ENCODE measurements around the gene PAFAH2.
"Not testable (repeated sequence)": the region's sequence is repeated elsewhere in the genome, so short reads cannot be mapped to it uniquely, and the experiment has no call there.

The PAFAH2 gene

DNA sequence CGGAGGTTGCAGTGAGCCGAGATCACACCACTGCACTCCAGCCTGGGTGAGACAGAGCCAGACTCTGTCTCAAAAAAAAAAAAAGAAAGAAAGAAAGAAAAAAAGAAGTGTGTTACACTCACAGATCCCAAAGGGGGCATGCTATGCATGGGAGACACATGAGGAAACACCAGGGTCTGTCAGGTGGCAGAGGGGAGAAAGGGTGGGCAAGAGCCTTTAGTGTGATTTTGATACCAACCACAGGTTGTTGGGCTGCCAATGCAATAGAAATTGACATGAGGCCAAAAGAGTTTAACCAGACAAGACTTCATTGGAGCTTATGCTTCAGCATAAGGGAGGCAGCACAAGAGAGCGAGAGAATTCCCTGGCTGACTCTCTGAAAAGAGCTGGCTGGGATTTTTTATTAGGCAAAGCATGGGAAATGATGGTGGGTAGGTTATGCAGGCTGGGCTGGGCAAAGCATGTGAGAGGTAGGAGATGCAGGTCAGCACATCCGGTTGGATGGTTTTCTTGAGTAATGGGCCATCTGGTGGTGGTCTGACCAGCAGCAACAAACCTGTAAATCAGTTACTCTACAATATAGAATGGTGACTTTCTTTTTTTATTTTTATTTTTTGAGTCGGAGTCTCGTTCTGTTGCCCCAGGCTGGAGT lies 12.1 kb upstream of the PAFAH2 start:
- no peak for FAIRE-seq

- FAIRE-seq, result no peak
Observed at GRCh38 chr1:26006710-26007109, 8.8 kb upstream of the PAFAH2 start.

GRCh38 chr1:26005434-26006105 lies 7.7 kb upstream of the PAFAH2 start:
- no peak for FAIRE-seq

- FAIRE-seq, result no peak
Observed at GRCh38 chr1:26003756-26004155, 5.9 kb upstream of the PAFAH2 start.

DNA sequence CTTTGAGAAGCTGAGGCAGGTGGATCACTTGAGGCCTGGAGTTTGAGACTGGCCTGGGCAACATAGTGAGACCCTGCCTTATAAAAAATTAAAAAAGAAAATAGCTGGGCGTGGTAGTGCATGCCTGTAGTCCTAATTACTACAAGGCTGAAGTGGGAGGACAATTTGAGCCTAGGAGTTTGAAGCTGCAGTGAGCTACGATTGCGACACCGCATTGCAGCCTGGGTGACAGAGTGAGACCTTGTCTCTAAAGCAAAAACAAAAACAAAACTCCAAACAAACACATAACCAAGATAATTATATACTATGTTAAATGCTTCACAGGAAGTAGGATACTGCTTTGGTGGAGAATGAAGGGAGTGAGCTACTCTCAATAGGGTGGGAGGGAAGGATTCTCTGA lies 5.4 kb upstream of the PAFAH2 start:
- no peak for FAIRE-seq

DNA sequence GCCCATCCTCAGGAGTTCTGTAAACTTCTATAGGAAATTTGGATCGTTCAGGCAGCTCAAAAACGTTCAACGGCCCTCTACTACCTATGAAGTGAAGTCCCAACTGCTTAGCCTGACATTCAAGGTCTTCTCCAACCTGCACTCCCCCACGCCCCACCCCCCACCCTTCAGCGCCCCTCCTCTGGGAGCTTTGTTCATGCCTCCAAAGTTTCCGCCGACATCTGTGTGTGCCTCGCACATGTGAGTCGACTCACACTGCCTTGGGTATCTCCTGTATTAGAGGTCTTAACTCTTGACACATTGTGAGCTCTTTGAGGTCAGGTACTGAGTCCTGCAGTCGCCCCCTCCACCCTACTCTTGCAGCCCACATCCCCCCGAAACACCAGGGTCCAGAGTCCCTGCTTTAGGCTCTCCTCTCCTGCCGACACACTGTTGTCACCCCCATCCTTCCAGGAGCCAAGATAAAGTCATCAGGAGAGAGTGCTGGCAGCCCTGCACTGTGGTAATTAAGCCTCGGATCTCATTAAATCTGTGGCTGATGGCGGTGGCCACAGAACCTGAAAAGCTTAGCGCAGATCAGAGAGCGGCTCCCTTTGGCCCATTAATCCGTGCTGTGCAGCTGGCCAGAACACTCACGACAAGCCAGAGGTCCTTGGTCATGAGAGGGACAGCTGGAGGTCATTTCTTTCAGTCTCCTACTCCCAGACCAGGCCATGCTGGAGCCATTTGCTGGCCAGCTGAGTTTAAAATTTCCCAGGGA lies 1.4 kb upstream of the PAFAH2 start:
- FAIRE-seq, result no peak

GRCh38 chr1:25996966-25997827 lies 666 bp downstream of the PAFAH2 start:
- no peak for FAIRE-seq

- FAIRE-seq, result no peak
Observed at GRCh38 chr1:25994402-25995150, 3.3 kb downstream of the PAFAH2 start.

DNA sequence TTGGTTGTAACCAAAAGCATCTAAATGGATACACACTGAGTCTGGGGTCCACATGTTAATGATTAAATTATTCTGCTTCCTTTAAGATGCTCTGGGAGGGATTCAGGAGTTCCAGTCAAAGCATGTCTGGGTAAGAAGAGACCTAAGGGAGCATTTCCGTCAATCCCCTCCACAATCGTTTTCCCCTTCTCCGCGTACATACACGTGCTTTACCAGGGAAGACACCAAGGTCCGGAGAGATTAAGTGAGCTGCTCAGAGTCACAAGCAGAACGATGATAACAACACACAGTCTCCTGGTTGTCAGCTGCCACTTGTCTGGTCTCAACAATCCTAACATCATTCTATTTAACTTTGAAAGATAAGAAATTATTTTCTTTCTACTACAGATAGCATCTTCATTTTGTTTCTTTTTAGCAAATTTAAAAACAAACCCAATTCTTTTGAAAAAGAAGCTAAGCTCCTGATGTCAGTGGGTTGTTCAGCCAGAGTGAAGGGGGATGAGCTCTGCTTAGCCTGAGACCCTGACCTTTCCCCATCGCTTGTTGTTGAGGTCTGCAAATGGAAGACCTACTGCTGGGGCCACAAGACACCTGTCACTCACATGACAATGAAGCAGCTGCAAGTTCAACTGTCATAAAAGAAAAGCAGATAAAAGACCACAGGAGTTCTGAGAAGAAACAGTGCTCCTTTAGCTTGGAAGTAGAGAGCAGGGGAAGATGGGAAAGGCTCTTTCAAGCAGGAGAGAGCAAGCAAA lies 4.5 kb downstream of the PAFAH2 start:
- FAIRE-seq, result no peak

DNA sequence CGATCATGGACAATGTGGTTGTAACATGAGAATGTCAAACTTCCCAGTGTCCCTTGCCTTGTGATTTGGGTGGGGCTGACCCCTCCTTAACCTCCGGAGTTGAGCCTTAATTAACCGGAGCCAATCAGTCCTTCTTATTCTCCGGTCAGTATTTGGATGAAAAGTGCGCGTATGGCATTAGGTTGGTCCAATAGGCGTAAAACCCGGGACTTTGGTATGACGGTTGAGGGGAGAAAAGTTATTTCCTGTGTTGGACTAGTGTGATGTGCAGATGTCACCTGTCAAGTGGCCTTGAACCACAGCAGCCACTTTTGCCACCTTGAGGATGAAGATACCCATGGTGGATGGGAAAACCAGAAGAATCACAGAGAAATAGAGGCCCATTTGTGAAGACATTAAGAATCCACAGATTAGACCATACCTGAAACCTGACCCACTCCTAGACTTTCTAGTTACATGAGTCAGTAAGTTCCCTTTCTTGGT lies 5.1 kb downstream of the PAFAH2 start:
- FAIRE-seq, result no peak

DNA sequence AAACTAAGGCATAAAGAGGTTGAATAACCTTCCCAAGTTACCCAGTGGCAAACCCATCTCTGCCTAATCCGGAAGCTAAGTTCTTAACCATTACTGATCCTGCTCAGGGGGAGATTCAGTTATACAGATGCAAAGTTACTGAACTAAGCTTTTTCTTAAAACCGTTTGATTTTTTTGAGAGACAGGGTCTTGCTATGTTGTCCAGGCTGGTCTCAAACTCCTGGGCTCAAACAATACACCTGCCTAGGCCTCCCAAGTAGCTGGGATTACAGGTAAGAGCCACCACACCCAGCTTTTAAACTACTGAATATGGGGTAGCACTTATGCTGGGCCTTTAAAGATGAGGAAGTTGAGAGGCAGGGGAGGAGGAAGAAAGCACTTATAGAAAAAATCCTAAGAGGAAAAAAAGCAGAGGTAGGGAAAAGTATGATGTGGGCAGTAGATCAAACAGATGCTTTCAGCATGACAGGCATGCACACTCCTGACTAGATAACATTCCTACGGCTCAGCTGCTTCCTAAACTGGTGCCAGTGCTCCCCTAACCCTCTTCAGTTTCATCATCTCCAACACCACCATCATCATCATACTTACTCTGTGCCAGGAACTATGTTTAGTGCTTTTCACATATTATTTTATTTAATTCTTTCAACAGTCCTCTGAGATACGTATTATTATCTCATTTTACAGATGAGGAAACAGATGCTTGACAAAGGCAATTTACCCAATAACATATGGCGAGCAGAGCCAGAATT lies 5.8 kb downstream of the PAFAH2 start:
- no peak for FAIRE-seq

DNA sequence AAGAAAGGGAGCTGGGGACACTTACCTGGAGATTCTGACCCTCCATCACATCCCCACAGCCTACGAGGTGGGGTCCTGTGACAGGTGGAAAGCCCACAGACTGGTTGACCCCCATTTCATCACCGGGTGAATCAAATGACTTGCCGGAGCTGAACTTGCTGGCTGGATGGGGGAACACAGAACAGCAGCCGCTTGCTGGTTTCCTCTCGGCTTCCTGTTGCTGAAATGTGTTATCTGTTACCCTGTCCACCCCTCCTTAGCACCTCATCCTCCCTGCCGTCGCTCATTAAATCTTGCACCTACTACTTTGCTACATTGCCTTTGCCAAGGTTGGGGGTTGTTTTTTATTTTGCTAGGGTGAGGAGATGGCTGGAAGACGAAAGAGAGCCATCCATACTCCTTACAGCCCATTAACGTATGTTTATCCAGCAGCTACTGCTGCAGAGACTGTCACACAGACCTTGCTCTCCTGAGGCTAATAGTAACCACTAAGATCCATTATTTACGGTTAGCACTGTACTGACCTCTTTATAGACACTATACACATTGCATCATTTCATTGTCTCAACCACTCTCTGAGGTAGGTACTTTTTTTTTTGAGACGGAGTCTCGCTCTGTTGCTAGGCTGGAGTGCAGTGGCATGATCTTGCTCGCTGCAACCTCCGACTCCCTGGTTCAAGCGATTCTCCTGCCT lies 7.0 kb downstream of the PAFAH2 start:
- FAIRE-seq, result no peak

DNA sequence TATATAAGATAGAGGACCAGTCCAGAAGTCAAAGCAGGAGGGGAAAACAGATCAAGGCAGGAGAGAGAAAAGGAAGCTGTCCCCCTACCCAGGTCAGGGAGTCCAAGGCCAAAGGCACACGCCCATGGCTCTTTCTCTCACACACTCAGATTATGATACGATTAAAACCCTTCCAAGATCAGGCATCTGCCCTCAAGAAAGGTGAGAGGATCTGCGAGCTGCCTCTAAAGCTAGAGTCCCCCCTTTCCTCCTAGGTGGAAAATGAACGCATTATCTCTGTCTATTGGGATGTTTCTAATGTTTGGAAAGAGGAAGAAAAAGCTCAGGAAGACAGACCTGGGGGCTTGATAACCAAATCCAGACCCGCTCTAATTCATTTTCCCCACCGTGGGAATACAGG lies 7.6 kb downstream of the PAFAH2 start:
- no peak for FAIRE-seq

- FAIRE-seq, result no peak
Observed at GRCh38 chr1:25989440-25990234, 8.2 kb downstream of the PAFAH2 start.

- no peak for FAIRE-seq
Observed at GRCh38 chr1:25987951-25988350, 9.9 kb downstream of the PAFAH2 start.

DNA sequence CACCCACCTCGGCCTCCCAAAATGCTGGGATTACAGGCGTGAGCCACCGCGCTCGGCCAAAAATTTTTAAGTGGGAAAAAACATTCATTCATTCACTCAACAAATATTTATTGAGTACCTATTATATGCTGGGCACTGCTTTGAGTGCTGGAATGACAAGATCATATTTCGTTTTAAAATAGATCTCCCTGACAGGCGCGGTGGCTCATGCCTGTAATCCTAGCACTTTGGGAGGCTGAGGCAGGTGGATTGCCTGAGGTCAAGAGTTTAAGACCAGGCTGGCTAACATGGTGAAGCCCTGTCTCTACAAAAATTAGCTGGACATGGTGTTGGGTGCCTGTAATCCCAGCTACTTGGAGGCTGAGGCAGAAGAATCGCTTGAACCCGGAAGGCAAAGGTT lies 11.1 kb downstream of the PAFAH2 start:
- FAIRE-seq, result not testable (repeated sequence)

GRCh38 chr1:25985670-25986069 lies 12.2 kb downstream of the PAFAH2 start:
- no peak for FAIRE-seq

DNA sequence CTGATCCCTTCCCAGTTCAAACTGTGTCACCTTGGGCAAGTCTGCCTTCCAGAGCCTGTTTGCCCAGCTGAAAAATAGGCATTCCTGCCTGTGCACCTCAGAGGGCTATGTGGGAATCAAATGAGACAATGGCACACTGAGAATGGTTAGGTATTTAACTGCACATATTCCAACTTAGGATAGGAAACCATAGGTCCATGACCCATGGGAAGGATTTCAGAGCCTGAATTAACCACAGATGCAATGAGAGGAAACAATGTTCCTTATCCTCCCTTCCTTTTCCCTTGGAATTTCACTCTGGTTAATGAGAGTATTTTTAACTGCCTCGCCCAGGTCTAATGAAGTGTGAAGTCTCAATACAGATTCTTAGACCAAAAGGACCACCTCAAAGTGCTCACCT lies 12.7 kb downstream of the PAFAH2 start:
- FAIRE-seq, result no peak

- FAIRE-seq, result no peak
Observed at GRCh38 chr1:25979210-25979609, 18.7 kb downstream of the PAFAH2 start.
